SIG-M5 (cell line): ENCODE data around the gene OPCML.

Source experiments
- DNase-seq: peaks from one replicate; lab custom pipeline; 2025; lab: John Stamatoyannopoulos, UW

OPCML gene

DNA sequence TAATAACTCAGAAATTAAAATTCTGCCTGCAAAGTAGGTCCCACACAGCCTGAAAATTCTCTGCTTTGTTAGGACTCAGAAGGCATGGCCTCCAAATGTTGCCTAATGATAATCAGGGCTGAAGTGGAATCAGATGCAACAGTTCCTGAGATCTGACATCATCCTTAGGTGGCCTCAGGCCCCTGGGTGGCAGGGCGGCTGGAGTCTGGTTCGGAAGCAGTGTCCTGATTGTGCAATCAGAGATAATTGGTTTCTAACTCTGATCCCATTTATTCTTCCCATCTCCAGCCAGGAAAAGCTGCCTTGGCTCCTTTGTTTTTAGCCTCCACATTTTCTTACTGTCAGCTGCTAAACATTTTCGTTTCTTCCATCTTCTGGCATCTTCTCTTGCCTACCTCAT is 399.3 kb downstream of the OPCML start:
- no peak for DNase-seq

DNA sequence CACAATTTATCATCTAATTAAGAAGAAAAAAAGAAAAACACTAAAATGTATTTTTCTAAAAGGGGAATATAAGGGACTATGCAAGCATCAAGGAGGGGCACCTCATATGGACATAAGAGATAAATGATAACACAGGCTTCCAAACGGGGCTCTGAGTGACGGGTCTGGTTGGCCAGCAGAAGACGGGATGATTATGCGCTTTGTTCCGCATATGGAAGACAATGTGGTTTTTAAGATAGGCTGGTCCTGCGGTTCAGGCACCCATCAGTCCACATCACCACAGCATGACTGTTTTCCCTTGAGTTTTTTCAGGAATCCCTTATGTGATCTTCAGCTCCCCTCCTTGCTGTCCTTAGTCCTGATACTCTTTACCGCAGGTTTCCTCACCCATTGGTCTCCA is 404.6 kb downstream of the OPCML start:
- no peak for DNase-seq

DNA sequence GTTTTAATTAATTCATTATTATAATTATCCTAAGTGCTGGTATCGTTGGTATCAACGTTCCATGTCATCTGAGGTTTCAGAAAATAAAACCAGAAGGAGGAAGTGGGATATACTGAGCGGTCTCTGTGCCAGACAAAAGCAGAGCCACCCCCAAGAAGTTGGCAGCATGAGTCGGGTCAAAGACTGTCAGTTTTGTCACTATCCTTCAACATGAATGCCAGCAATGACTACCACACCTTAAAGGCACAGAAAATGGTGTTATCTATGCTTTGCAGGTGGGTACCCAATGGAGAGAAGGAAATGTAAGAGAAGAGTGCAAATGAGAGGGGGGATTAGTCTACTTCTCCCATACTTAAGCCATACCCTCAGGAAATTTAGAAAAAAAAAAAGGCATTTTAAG is 408.5 kb downstream of the OPCML start:
- no peak for DNase-seq

- DNase-seq, result no peak
Measured at GRCh38 chr11:133123366-133123765, 408.9 kb downstream of the OPCML start.

DNA sequence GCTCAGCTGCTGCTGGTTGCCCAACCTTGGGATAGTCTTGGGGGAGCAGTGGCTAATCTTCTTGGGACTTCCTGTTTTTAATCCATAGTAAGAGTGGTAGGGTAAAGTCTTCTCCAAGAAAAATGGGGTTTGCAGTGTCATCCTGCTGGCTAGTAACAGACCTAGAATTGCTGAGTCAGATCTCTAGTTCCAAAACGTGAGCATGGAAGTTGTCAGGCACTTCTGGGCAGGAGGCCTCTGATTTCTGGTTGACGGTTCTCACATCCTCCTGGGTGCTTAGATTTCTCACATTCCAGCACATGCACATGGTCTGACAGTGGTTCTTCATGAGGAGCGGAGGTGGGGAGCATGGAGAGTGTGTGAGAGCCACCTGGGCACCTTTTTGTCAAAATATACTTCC is 410.0 kb downstream of the OPCML start:
- no peak for DNase-seq

DNA sequence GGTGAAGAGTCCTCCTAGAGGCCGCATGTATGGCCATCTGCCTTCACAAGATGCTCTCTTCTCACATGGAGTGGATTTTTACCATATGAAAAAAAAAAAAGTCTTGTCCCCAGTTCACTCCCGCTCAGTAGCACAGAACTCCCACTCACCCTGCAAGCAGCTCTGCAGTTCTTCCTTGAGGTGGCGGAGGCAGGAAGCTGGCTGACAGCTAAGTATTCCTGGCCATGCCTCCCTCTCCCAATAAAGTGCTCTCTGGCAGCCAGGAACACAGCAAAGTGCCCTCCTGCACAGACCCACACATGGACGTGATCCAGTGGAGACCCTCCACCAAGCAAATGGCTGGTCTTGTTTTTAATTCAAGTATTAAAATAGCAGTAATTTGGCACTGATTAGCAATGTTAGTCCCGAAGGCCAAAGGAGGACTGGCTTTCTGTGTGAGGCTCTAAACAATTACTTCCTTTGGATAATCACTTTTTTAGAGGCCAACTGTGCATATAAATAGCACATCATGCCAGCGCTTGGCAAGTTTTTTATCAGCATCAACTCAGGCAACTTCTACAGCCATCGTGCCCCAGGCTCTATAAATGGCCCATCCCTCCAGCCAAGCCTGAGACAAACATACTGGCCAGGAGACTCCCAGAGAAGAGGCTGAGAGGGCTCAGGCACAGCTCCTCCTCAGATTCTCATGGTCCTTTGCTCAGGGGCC is 413.6 kb downstream of the OPCML start:
- no peak for DNase-seq

DNA sequence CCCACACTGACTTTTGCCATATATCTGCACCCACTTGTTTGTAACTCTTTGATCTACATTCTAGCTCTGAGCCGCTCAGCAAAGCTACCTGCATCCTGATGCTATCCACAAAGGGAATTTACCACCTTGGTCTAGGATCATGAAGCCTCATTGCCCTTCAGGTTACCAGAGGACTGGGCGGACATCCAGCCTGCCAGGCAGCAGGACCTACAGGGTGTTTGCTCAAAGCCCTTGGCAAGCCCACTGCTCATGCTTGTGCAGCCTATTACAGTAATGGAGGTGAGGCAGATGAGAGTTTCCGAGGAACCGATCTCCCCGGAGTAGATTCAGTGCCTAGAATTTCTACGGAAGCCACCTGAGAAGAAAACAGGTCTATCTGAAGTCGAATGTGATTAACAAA is 417.2 kb downstream of the OPCML start:
- DNase-seq, result no peak

DNA sequence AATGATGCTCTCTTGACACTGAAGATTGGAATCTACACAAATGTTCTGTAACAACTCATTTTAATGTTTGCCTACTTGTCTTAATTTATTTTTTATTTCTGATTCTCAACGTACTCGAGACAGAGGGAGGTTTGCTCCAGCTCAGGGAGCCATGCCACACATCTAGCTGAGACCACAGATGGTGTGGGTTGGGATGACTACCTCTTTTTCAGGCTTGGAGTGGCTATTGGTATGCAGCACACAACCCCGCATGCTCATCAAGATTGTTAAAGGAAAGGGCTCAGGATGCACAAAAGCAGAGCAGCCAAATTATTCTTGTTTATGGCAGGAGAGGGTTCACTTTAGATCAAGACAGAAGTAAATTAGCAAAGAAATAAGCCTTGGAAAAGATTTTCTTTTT is 424.5 kb downstream of the OPCML start:
- DNase-seq, result no peak

- DNase-seq, result no peak
Measured at GRCh38 chr11:133107136-133107535, 425.2 kb downstream of the OPCML start.

- DNase-seq, result no peak
Measured at GRCh38 chr11:133106417-133106816, 425.9 kb downstream of the OPCML start.

GRCh38 chr11:133104009-133104744 is 428.1 kb downstream of the OPCML start:
- no peak for DNase-seq

DNA sequence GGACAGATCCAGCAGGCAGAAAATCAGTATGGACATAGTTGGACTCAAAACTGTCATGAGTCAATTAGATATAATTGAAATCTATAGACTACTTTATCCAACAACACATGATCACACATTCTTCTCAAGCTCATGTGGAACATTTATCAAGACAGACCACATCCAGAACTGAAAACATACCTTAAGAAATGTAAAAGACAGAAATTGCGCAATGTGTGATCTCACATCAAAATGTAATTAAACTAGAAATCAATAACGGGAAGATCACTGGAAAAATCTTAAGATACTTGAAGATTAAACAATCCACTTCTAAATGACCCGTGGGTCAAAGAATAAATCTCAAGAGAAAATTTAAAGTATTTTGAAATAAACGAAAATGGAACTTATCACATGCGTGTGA is 435.3 kb downstream of the OPCML start:
- no peak for DNase-seq

GRCh38 chr11:133086518-133086917 is 445.8 kb downstream of the OPCML start:
- DNase-seq, result no peak

- no peak for DNase-seq
Measured at GRCh38 chr11:133082841-133083488, 449.3 kb downstream of the OPCML start.

DNA sequence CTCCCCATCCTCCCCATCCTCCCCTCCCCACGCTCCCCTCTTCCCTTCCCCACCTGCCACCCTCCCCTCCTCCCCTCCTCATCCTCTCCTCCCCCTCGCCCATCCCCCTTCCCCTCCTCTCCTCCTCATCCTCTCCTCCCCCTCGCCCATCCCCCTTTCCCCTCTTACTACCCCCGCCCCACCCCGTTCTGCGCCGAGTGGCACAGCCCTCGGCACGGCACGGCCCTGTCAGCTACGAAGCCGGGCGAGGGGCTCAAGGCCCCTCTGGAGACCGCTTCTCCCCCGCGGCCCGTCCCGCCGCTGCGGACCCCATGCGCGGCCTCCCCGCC is 449.9 kb downstream of the OPCML start:
- no peak for DNase-seq

DNA sequence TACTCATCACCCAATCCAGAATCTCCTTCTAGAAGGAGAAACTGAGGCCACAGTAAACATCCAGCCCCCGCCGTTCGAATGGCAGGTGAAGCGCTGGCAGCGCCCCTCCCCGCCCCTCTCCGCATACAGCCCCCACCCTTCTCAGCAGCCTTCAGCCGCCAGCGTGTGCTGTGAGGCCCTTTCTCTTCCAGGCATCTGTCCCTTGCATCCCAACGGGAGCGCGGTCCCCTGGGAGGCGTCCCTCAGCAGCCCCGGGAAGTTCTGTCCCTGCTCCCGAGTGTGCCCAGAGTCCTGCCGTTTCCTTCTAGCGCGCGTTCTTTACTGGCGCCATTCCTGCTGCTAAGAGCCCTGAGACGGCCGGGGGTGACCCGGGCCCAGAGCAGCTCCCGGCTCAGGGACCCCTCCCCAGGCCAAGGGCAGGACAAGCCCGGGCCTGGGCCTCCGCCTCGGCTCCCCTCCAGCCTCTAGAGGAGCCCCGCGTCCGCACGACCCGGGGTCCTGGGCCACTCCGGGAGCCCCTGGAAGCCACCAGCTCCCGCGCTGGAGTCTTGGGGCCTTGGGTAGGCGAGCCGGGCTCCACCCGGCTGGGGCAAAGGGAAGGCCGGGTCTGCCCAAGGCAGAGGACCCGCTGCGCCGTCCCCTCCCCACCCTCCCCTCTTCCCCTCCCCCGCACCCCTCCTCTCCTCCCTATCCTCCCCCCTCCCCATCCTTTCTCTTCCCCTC is 450.4 kb downstream of the OPCML start:
- no peak for DNase-seq

DNA sequence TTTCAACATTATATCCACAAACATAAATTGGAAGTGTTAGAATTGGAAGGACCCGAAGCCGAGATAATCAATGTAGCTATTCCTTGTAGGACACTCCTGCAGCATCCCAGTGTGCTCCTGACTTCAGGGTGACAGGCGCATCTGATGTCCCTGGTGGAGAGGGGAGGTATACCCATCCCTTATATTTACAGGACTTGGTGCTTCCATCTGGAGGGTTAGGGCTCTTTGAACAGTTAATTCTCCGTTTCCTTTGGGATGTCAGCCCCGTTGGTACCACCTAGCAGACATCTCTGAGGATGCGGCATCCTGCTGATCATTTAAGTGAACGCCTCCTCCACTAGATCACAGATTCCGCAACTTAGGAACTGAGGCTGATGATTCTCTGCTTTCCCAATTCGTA is 451.3 kb downstream of the OPCML start:
- DNase-seq, result no peak

GRCh38 chr11:133078591-133079404 is 453.5 kb downstream of the OPCML start:
- DNase-seq, result no peak

DNA sequence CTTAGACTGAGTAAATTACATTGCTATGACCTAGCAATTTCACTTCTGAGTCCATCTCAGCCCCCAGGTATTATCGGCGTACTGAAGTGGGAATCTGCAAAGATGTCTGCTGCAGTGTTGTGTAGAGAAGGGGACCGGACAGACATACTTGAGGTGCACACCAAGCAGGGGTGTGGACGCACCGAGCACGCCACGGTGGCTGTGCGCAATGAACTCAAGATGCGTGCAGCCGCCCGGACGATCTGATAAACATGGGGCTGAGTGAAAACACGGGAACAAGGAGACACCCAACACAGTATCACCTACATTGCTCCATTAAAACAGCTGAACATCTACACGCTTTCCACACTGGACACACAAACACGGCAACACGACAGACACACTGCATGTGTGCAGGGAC is 454.3 kb downstream of the OPCML start:
- no peak for DNase-seq

GRCh38 chr11:133075351-133075750 is 456.9 kb downstream of the OPCML start:
- no peak for DNase-seq

DNA sequence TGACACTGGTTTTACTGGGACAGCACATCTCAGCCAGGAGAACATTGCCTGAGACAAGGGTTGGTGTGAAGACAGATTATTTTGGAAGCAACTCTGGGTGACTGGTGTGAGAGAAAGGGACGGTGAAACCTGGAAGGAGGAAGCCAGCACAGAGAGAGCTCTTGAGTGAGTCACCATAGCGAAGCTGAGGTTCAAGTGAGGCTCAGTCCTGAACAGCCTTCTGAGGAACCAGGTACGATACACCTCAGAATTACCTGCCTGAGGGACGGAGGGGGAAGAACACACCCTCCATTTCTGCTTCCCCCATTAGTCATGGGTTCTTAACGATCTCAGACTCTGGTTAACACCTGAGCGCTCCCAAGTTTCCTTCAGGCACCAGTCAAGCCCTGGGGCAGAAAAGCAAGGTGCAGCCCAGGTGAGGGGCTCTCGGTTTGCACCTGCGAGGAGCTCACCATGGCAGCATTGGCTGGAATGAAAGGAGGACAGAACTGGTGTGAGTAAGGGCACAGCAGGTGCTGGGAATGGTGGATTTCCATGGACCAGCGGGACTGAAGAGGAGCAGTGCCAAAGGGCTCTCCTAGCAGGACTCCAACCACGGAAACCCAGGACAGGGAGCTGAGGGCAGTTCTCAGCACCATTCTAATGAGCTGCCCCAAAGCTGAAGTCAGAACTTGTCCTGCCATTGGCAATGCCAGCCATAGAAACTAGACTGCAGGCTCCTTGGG is 459.3 kb downstream of the OPCML start:
- no peak for DNase-seq
